HL-60 (cell line): ENCODE measurements around the gene TBCE.

Source experiments
- CTCF ChIP-seq: IDR thresholded peaks from one replicate; pipeline ENCODE4 v1.5.1; 2011; ENCODE audit warnings: low read length, control low read depth, inconsistent platforms; ENCODE audit not compliant: insufficient read depth
- GABPA ChIP-seq: IDR thresholded peaks from 2 replicates; pipeline ENCODE4 v1.6.1; 2012; ENCODE audit warnings: low read depth
- POLR2AphosphoS5 ChIP-seq: IDR thresholded peaks from 2 replicates; pipeline ENCODE4 v1.6.1; 2012; ENCODE audit warnings: low read depth
- REST ChIP-seq: IDR thresholded peaks from 2 replicates; pipeline ENCODE4 v1.6.1; 2012; ENCODE audit warnings: low read depth; ENCODE audit not compliant: insufficient replicate concordance

- TF ChIP-seq CTCF (no peak), POLR2AphosphoS5 (no peak), GABPA (no peak), REST (no peak)
These were observed 941 bp upstream of the TBCE start for GRCh38 chr1:235366286-235366685.
